Left ventricle myocardium inferior (tissue), 1 donor: ENCODE data around the gene KRT25. TPM values are rescaled to one million over a fixed set of nuclear protein-coding genes. Genes with fewer than 3 reads are reported as not detected.

Source experiments
- DNase-seq: peaks from one replicate; pipeline ENCODE4 v3.0.0-alpha.2; 2020
- H3K27ac ChIP-seq: fragments of 200-600 bp; replicated peaks from 2 replicates; pipeline ENCODE4 v1.8.0; 2021
- H3K27me3 ChIP-seq: fragments of 200-600 bp; 2 replicates; pipeline ENCODE4 v1.8.0; 2021; ENCODE audit warnings: low read depth
- H3K36me3 ChIP-seq: fragments of 200-600 bp; 2 replicates; pipeline ENCODE4 v1.8.0; 2021
- H3K4me1 ChIP-seq: fragments of 200-600 bp; 2 replicates; pipeline ENCODE4 v1.8.0; 2021
- H3K4me3 ChIP-seq: fragments of 200-600 bp; 2 replicates; pipeline ENCODE4 v1.8.0; 2021; ENCODE audit warnings: mild to moderate bottlenecking, moderate library complexity
- H3K9me3 ChIP-seq: fragments of 200-600 bp; replicated peaks from 2 replicates; pipeline ENCODE4 v1.8.0; 2021
- intact Hi-C: fragments of 100-400 bp; cut with micrococcal nuclease; formaldehyde crosslinking; loops from one replicate; pipeline ENCODE4 v1.11.0; 2022
- total RNA-seq: library from RNA; stranded (reverse); fragmentation: NEBNext Ultra II Directional; extraction: Animal tissue kit (Norgen Biotek cat#: 25700); gene quantifications from one replicate; pipeline ENCODE4 v1.2.1, GENCODE V29; 2021
- TF ChIP-seq, protein P1 (sequence below): fragments of 200-600 bp; IDR thresholded peaks from 2 replicates; pipeline ENCODE4 v1.8.0; 2021; ENCODE audit warnings: antibody characterized with exemption, mild to moderate bottlenecking, borderline replicate concordance
- donor health status: DM: no; HTN: yes; CAD: no; lungs with severe emphysema.

Gene KRT25
- total RNA-seq, 1 donor from 2014 or later: not detected

DNA sequence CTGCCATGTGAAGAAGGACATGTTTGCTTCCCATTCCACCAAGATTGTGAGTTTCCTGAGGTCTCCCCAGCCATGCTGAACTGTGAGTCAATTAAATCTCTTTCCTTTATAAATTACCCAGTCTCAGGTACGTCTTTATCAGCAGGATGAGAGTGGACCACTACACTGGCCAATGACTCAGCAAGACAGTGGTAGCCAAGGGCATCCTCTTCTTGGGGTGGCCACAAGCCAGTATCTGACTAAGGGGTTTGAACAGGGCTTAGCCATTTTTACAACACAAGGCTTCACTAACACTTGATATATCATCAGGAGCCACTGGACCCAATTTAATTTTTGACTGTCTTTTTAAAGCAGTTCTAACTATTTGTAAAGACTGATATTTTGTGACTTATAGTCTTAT, 30.5 kb downstream of the KRT25 start:
- TF ChIP-seq, protein P1, sequence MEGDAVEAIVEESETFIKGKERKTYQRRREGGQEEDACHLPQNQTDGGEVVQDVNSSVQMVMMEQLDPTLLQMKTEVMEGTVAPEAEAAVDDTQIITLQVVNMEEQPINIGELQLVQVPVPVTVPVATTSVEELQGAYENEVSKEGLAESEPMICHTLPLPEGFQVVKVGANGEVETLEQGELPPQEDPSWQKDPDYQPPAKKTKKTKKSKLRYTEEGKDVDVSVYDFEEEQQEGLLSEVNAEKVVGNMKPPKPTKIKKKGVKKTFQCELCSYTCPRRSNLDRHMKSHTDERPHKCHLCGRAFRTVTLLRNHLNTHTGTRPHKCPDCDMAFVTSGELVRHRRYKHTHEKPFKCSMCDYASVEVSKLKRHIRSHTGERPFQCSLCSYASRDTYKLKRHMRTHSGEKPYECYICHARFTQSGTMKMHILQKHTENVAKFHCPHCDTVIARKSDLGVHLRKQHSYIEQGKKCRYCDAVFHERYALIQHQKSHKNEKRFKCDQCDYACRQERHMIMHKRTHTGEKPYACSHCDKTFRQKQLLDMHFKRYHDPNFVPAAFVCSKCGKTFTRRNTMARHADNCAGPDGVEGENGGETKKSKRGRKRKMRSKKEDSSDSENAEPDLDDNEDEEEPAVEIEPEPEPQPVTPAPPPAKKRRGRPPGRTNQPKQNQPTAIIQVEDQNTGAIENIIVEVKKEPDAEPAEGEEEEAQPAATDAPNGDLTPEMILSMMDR: no peak
- Histone ChIP-seq H3K27ac (no peak overlapping the region), H3K9me3 (no peaks in the 10 kb centered on the region), H3K4me3 (no peak overlapping the region), H3K36me3 (no peaks in the 10 kb centered on the region), H3K27me3 (peaks cover 38% of the 10 kb centered on the region), H3K4me1 (no peaks in the 10 kb centered on the region)
- no peak for DNase-seq
- intact Hi-C loops: no loop called here

- no peak overlapping the region for H3K4me3 ChIP-seq
- intact Hi-C loops: no loop called here
- no peaks in the 10 kb centered on the region for H3K36me3 ChIP-seq
- no peak overlapping the region for H3K27ac ChIP-seq
- peaks cover 38% of the 10 kb centered on the region for H3K27me3 ChIP-seq
- TF ChIP-seq, protein P1: no peak
- DNase-seq: no peak
- no peaks in the 10 kb centered on the region for H3K4me1 ChIP-seq
- no peaks in the 10 kb centered on the region for H3K9me3 ChIP-seq
Measured at GRCh38 chr17:40722241-40722640, 32.9 kb downstream of the KRT25 start.

- peaks cover 45% of the 10 kb centered on the region for H3K27me3 ChIP-seq
- intact Hi-C loops: no loop called here
- no peak for DNase-seq
- no peaks in the 10 kb centered on the region for H3K9me3 ChIP-seq
- no peaks in the 10 kb centered on the region for H3K36me3 ChIP-seq
- TF ChIP-seq, protein P1: no peak
- H3K4me3 ChIP-seq: no peak overlapping the region
- no peak overlapping the region for H3K27ac ChIP-seq
- no peaks in the 10 kb centered on the region for H3K4me1 ChIP-seq
Measured at GRCh38 chr17:40720899-40721298, 34.2 kb downstream of the KRT25 start.

- Histone ChIP-seq H3K4me1 (no peaks in the 10 kb centered on the region), H3K9me3 (no peaks in the 10 kb centered on the region), H3K27ac (no peak overlapping the region), H3K4me3 (no peak overlapping the region), H3K27me3 (peaks cover 36% of the 10 kb centered on the region), H3K36me3 (no peaks in the 10 kb centered on the region)
- intact Hi-C loops: no loop called here
- TF ChIP-seq, protein P1: no peak
- no peak for DNase-seq
Measured at GRCh38 chr17:40718930-40719329, 36.2 kb downstream of the KRT25 start.

DNA sequence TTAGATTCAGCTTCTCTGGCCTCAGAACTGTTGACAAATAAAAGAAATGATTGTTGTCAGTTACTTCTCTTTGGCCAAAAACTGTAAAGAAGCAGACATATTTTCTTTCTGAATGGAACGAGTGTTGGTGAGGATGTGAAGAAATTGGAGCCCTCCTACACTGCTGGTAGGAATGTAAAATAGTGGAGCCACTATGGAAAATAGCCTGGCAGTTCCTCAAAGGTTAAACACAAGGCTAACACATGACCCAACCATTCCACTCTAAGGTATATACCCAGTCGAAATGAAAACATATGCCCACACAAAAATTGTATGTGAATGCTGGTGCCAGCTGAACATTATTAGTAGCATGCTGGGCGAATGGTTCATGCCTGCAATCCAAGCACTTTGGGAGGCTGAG, 37.4 kb downstream of the KRT25 start:
- intact Hi-C loops: no loop called here
- Histone ChIP-seq H3K9me3 (no peaks in the 10 kb centered on the region), H3K27ac (no peak overlapping the region), H3K27me3 (peaks cover 29% of the 10 kb centered on the region), H3K4me1 (no peaks in the 10 kb centered on the region), H3K4me3 (no peak overlapping the region), H3K36me3 (no peaks in the 10 kb centered on the region)
- no peak for DNase-seq
- TF ChIP-seq, protein P1: no peak

DNA sequence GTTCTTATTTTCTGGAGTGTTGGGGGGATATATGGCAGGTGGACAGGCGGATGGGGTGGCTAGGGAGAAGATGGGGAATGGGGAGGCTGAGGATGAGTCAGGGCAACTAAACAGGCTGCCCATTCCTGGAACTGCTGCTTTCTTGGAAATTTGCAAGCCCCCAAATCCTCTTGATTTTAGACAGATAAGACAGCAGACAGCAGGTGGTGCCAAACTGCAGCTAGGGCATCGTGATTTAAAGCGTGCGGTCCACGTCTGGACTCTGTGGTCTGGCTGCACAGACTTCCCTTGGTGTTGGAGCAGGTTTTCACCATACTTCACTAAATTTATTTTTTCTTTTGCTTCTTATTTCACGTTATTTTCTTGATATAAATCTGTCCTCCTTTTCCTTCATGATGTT, 40.7 kb downstream of the KRT25 start:
- Histone ChIP-seq H3K4me3 (no peak overlapping the region), H3K27me3 (peaks cover 23% of the 10 kb centered on the region), H3K4me1 (no peaks in the 10 kb centered on the region), H3K36me3 (no peaks in the 10 kb centered on the region), H3K27ac (no peak overlapping the region), H3K9me3 (no peaks in the 10 kb centered on the region)
- intact Hi-C loops: no loop called here
- TF ChIP-seq, protein P1: no peak
- DNase-seq: no peak
